ENCODE results near the gene HSP90B1.

GRCh38 chr12:103915306-103915705, 14.9 kb upstream of the HSP90B1 start:
- TF ChIP-seq CTCF (IDR thresholded peaks at IDR 0.05; ENCODE audit: low read length) = no peak
- no peak for TF ChIP-seq EZH2 (IDR thresholded peaks at IDR 0.05; ENCODE audit: borderline replicate concordance, low read length)

Measured in OCI-LY1 (cell line).